HG03095 (cell line): ENCODE measurements around the gene GNPTAB.

Experiments used
- ATAC-seq: cut with Tn5 transposase; IDR thresholded peaks from one replicate; pipeline ENCODE4 v1.9.1; 2021; ENCODE audit warnings: moderate library complexity; ENCODE audit not compliant: unreplicated experiment

The GNPTAB gene

DNA sequence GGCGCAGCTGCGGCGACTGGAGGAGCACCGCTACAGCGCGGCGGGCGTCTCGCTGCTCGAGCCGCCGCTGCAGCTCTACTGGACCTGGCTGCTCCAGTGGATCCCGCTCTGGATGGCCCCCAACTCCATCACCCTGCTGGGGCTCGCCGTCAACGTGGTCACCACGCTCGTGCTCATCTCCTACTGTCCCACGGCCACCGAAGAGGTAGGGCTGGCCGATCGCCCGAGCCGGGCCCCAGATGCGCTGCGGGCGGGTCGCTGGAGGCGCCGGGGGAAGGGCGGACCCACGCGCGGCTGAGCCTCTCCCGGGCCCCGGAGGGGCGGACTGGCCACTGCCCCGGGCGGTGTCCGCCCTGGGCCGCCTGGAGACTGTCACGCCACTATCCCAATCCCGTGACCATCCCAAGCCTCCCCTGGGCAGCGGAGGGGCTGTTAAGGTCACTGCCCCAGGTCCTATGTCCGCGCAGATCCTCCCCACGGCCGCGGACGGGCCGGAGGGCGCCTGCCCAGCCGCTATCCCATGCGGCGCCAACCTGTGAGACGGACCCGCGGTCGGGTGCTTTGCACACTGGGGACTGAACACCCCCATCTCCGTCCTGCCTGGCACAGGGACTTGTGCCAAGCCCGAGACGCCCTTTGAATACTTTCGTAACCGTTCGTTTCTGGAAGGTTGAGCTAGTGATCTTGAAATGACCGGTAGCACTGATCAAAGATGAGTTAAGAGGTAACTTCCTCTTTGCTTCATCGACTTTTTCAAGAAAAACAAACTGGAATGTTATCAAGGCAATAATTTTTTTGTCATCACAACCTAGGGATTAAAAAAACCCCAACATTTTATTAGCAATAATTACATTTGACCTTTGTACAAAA, 132.6 kb downstream of the GNPTAB start:
- peak; percentile 24 for ATAC-seq

DNA sequence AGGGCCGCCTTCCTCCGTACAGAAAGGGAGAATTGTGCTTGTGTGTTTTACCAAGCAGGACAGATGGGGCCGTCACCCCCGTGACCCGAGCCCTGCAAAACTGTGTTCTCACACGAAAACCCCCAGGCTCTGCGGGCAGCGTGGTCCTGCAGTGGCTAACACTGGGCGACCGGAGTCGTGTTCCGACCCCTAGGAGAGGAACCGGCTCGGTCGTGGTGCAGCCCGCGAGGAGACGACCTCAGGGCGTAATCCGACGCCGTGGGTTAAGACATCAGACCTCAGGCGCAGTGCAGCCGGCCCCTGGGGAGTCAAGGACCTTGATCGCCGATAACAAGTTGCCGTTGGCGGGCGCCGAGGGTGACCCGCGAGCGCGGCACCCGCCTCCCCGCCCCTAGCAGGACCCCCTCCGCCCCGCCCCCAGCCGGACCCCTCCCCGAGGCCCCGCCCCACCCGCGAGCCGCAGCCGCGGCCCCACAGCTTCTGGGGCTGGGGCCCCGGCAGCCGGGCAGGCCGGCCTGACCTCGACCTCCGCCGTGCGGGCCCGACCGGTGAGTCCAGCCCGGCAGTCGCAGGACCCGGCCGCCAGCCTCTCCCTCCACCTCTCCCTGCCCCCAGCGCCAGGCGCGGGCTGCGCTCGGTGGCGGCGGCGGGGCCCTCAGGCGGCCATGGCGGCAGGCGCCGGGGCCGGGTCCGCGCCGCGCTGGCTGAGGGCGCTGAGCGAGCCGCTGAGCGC, 133.4 kb downstream of the GNPTAB start, which contains the start of gene CHPT1:
TSS of gene CHPT1 (plus strand) at position 444 of the 733 bp plus-strand sequence. CDS start at position 666, 222 bp downstream.
- ATAC-seq, result peak; percentile 69

DNA sequence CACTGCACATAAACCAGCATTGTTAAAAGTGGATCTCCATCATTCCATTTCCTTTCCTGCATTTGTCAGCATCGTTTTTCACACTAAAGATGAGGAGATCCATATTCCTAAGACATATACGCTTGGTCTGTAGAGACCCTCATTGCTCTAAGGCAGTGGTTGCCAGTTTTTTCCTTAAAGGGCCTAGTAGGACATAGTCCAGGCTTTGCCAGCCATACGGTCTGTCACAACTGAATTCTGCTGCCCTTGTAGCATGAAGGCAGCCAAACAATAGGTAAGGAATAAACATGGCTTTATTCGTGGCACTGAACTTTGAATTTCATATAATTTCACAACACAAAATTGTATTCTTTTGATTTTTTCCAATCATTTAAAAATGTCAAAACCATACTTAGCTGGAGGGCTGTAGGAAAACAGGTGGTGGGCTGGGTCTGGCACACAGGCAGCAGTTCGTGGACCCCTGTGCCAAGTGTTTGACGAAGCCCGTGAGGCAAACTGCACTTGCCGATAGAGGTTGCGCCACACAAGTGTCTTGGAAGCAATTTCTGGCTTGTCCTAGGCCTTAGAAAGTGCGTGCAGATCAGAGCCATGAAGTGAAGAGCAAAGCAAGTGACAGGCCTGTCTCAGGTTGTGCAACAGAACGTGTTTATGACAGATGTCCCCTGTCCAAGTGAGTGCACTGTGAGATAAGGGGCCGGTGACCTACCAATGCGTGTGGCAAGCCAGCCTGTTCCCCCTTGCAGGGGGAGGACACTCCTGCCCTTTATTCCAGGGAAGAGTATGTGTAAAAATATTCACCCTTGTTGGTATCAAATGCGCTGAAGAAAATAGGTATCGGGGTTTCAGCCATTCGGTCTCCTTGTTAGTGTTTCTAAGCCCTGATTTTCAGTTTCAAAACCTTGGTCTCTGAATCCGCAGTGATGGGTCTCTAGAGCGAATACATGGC, 134.2 kb downstream of the GNPTAB start:
- no peak for ATAC-seq

GRCh38 chr12:101695706-101696105, 135.1 kb downstream of the GNPTAB start:
- ATAC-seq, result no peak
